ENCODE results near the gene CERS3.

DNA sequence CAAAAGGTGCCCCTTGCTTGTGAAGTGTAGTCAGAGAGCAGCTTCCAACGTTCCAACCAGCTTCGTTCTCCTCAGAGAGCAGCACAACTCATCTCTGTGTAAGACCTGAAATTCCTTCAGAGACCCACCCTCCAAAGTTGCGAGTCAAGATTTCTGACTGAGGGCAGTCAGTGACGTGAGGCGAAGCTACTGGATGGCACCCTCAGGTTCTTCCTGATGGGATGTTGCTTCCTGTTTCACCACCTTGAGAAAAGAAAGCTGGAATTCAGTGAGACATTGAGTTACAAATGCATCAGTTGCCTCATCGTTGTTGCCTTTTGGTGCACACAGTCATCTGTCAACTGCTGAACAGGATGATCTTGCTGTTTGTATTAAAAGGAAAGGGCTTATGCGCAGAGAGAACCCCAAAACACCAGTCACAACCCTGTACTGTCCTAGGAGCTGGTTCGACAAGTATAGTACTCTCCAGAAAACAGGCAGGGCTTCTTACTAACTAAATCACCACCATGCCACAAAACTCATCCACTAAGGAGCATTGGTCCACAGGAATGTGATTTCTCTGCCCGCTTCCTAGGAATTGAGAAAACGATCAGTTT is at the start of gene CERS3:
- TF ChIP-seq CTCF (IDR thresholded peaks at IDR 0.05) (no peak), POLR2AphosphoS5 (IDR thresholded peaks at IDR 0.05; ENCODE audit: low read depth, low read length) (no peak), SIN3A (IDR thresholded peaks at IDR 0.05; ENCODE audit: borderline replicate concordance, insufficient read depth, low read depth, low read length) (no peak), TCF7L2 (IDR thresholded peaks at IDR 0.05; ENCODE audit: low read depth, low read length) (no peak)
- TF ChIP-seq, protein P1, sequence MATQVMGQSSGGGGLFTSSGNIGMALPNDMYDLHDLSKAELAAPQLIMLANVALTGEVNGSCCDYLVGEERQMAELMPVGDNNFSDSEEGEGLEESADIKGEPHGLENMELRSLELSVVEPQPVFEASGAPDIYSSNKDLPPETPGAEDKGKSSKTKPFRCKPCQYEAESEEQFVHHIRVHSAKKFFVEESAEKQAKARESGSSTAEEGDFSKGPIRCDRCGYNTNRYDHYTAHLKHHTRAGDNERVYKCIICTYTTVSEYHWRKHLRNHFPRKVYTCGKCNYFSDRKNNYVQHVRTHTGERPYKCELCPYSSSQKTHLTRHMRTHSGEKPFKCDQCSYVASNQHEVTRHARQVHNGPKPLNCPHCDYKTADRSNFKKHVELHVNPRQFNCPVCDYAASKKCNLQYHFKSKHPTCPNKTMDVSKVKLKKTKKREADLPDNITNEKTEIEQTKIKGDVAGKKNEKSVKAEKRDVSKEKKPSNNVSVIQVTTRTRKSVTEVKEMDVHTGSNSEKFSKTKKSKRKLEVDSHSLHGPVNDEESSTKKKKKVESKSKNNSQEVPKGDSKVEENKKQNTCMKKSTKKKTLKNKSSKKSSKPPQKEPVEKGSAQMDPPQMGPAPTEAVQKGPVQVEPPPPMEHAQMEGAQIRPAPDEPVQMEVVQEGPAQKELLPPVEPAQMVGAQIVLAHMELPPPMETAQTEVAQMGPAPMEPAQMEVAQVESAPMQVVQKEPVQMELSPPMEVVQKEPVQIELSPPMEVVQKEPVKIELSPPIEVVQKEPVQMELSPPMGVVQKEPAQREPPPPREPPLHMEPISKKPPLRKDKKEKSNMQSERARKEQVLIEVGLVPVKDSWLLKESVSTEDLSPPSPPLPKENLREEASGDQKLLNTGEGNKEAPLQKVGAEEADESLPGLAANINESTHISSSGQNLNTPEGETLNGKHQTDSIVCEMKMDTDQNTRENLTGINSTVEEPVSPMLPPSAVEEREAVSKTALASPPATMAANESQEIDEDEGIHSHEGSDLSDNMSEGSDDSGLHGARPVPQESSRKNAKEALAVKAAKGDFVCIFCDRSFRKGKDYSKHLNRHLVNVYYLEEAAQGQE (IDR thresholded peaks at IDR 0.05; ENCODE audit: insufficient read depth in 1 of 2, low read depth in 2 of 2, low read length in 1 of 2), result no peak

Data from Panc1 (cell line).